HG02610 (cell line): ENCODE data around the gene ZFP1.

Source experiments
- ATAC-seq: cut with Tn5 transposase; IDR thresholded peaks from one replicate; pipeline ENCODE4 v1.9.1; 2021; ENCODE audit warnings: mild to moderate bottlenecking, moderate library complexity; ENCODE audit not compliant: unreplicated experiment

Gene ZFP1

DNA sequence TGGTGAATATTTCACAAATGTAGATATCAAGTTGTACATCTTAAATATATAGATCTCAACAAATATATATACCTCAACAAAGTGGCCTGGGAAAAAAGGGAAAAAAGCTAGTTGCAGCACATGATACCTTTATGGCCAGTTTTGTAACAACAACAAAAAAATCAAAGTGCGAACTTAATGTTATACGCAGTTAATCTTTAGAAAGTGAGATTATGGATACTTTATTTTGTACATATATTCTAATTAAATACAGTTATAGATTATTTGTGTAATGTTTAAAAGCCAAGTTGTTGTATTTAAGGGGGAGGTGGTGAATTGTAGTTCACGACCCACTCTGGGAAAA, 385 bp upstream of the ZFP1 start:
- ATAC-seq = no peak

DNA sequence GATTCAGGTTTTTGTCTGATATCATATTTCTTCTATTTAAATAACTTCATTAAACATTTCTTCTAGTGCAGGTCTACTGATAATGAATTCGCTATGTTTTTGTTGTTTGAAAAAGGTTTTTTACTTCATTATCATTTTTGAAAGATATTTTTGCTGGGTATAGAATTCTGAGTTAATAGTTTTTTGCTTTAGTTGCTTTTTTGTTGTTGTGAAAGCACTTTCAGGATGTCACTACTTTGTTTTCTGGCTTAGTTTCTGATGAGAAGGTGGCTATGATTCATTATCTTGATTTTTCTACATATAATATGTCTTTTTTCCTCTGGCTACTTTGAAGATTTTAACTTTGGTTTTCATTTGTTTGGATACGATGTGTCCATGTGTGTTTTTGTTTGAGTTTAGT, 3.5 kb downstream of the ZFP1 start:
- peak; percentile 8 for ATAC-seq

GRCh38 chr16:75152635-75153034, 4.3 kb downstream of the ZFP1 start:
- ATAC-seq = peak; percentile 12

- no peak for ATAC-seq
Observed at GRCh38 chr16:75160386-75160785, 12.1 kb downstream of the ZFP1 start.

GRCh38 chr16:75169899-75170405, 21.6 kb downstream of the ZFP1 start:
- ATAC-seq = no peak

- ATAC-seq = no peak
Observed at GRCh38 chr16:75172578-75172977, 24.3 kb downstream of the ZFP1 start.

DNA sequence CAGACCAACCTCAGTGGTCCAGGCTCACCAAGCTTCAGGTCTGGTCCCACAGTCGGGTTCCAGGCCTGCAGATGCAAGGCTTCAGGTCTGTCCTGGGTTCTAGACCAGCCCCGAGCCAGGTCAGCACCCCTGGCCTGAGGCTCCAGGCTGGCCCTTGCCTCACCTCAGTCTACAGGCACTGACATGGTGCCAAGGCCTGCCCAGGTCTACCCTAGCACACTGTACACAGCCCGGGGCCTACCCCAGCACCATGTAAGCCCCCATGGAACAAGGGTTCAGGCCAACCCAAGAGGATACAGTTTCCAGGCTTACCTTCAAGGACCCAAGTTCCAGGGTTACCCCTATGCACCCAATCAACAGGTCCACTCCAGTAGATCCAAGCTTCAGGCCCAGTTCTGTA, 26.8 kb downstream of the ZFP1 start:
- no peak for ATAC-seq

DNA sequence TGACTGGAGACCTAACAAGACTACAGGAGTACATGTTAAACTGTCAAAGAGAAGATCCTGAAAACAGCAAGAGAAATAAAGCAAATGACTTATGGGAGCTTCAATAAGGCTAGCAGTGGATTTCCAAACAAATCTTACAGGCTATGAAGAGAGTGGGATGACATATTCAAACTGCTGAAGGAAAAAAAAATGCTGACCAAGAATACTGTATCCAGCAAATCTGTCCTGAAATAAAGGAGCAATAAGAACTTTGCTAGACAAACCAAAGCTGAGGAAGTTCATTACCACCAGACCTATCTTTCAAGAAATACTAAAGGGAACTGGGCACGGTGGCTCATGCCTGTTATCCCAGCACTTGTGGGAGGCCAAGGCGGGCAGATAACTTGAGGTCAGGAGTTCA, 28.6 kb downstream of the ZFP1 start:
- ATAC-seq = no peak

GRCh38 chr16:75179208-75179607, 30.9 kb downstream of the ZFP1 start:
- no peak for ATAC-seq

- no peak for ATAC-seq
Observed at GRCh38 chr16:75181630-75182029, 33.3 kb downstream of the ZFP1 start.

DNA sequence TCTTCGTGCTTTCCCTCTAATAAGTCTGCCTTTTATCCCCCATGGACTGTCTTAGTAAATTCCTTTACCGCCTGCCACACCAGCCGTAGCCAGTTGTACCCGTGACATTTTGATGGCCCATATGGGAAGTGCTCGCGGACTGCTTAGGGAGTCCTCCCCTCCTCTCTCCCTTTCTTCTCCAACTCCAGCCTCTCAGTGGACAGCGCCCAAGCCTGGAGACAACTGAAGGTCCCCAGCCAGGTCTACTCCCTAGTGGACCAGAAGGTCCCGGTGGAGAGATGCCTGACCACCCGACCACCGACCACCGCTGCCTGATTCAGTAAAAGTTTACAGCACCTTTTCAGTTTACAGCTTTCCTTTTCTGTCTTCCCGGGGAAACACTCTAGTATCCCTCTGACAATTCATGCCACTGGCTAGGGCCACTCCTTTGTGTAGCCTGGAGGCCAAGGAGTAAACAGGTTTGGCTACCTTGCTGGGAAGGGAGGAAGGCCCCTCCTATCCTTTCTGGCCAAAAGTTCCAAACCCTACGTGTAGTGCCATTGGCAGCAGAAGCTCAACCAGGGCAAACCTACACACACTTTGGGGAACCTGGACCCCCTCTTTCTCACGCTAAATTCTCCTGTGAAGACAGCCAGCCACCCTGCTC, 40.6 kb downstream of the ZFP1 start:
- ATAC-seq = no peak

- ATAC-seq = no peak
Observed at GRCh38 chr16:75189638-75190245, 41.4 kb downstream of the ZFP1 start.

DNA sequence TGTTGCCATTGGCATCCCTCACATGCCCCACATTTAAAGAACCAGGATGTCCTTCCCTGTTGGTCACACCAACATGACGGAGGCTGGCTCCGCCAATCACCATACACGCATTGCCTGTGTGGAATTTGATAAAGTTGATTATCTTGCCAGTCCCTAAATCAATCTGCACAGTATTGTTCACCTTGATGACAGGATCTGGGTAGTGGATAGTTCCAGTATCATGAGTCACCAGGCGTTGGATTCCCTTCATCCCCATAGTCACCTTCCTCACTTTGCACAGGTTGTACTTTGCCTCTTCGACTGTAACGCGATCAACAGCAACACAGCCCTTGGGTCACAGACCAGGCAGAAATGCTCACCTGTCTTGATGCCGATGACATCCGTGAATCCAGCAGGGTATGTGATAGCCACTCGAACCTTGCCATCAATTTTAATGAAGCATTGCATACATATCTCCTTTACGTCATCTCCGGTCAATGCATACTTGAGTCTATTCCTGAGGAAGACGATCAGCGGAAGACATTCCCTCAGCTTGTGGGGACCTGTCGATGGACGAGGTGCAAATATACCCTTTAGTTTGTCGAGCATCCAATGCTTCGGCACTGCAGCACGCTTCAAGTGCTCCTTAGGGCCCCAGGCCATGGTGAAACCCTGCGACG, 44.4 kb downstream of the ZFP1 start:
- ATAC-seq = no peak

GRCh38 chr16:75193265-75193650, 44.9 kb downstream of the ZFP1 start:
- no peak for ATAC-seq

DNA sequence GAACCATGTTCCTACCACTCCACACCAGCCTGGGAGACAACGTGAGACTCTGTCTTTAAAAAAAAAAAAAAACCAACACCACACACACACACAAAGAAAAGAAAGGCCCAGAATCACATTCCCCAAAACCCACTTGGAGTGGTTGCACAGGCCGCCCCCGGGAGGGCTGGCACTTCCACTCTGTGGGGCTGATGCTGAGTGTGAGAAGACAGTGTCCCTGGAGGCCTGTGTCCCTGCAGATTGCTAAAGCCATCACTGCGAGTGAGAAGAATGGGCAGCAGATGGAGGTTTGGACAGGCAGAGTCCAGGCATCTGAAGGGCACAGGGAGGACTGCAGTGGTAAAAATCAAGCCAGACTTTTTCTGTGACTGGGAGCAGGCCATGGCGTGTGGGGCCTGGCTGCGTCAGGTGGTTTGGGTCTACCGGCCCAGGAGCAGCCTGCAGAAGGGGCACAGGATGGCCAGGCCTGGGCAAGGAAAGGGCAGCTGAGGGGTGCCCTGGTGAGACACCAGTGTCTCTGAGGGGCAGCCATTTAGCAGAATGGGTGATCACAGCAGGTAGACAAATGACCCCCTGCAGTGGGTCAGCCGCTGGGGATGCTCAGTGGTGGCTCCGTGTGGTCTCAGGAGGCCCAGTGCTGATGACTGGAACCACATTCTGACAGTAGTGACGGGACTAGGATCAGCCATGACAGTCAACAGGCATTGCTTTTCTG, 45.6 kb downstream of the ZFP1 start:
- ATAC-seq = no peak

GRCh38 chr16:75195811-75196790, 47.8 kb downstream of the ZFP1 start:
- ATAC-seq = no peak

GRCh38 chr16:75196836-75197235, 48.5 kb downstream of the ZFP1 start:
- no peak for ATAC-seq

DNA sequence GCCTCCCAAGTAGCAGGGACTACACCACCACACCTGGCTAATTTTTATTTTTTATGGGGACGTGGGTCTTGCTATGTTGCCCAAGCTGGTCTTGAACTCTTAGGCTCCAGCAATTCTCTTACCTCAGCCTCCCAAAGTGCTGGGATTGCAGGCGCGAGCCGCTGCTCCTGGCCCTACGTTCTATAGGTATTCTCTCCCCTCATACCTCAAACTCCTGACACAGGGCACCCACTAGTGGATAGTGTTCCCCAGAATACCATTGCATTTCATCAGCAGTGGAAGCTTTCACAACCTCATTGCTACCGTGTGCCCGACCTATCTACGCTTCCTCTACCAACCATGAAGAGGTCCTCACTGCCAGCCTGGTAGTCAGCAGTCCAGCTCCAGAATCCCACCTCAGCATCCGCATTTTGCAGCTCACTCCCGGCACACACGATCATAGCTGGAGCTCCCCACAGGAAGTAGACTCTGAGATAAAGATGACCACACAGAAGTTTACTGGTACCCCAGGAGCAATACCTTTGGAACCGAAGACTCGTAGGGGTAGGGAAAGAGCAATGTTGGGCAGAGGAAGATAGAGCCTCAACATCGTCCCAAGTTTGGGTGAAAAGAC, 49.3 kb downstream of the ZFP1 start:
- ATAC-seq = no peak

- no peak for ATAC-seq
Observed at GRCh38 chr16:75198135-75198600, 49.8 kb downstream of the ZFP1 start.

- ATAC-seq = no peak
Observed at GRCh38 chr16:75202069-75202590, 53.8 kb downstream of the ZFP1 start.
